GM12873 (cell line): ENCODE measurements around the gene CDH4.

Experiments
- CTCF ChIP-seq: IDR thresholded peaks from 2 replicates; pipeline ENCODE4 v1.5.1; 2012; ENCODE audit warnings: low read depth, mild to moderate bottlenecking, moderate library complexity, low read length, control low read depth; ENCODE audit not compliant: insufficient read depth; ENCODE audit errors: missing control alignments

CDH4 gene

GRCh38 chr20:61303217-61303616, 51.2 kb downstream of the CDH4 start:
- no peak for TF ChIP-seq CTCF

GRCh38 chr20:61303675-61304074, 51.6 kb downstream of the CDH4 start:
- TF ChIP-seq CTCF: no peak

- TF ChIP-seq CTCF: no peak
These were observed 52.7 kb downstream of the CDH4 start for GRCh38 chr20:61304750-61305149.

GRCh38 chr20:61306937-61307475, 54.9 kb downstream of the CDH4 start:
- TF ChIP-seq CTCF: no peak

GRCh38 chr20:61307686-61308476, 55.8 kb downstream of the CDH4 start:
- no peak for TF ChIP-seq CTCF

- no peak for TF ChIP-seq CTCF
These were observed 56.4 kb downstream of the CDH4 start for GRCh38 chr20:61308477-61308774.

GRCh38 chr20:61310954-61311353, 58.9 kb downstream of the CDH4 start:
- no peak for TF ChIP-seq CTCF
